Measurements from ENCODE around the gene FBXL17. TPM values are rescaled to one million over a fixed set of nuclear protein-coding genes. Genes with fewer than 3 reads are reported as not detected.

The FBXL17 gene
- total and polyA plus RNA-seq, 9 of the 15 experiments (the other 6 are each of a cell fraction or from before 2014, with no cell fraction given) = 0.32 to 5.4 (median 1.8) TPM

DNA sequence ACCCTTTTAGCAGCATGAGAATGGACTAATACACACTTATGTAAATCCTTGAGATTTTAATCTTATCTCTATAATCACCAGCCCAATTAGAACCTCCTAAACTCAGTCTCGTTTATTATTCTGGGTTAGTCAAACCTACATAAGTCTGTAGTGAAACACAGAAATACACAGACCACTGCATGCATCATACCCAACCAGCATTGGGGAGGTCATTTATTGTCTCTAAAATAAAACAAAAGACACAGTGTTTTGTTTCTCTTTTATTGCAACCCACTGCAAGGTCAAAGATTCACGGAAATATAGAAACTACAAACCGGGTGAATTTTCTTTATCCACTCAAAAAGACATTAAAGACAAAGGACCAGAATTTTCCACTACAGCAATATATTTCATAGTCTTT, 523.1 kb downstream of the FBXL17 start (continued):
- TF ChIP-seq, protein P1, sequence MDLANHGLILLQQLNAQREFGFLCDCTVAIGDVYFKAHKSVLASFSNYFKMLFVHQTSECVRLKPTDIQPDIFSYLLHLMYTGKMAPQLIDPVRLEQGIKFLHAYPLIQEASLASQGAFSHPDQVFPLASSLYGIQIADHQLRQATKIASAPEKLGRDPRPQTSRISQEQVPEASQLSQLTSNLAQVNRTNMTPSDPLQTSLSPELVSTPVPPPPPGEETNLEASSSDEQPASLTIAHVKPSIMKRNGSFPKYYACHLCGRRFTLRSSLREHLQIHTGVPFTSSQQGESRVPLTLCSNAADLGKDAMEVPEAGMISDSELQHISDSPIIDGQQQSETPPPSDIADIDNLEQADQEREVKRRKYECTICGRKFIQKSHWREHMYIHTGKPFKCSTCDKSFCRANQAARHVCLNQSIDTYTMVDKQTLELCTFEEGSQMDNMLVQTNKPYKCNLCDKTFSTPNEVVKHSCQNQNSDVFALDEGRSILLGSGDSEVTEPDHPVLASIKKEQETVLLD (IDR thresholded peaks at IDR 0.05) = no peak
- no peak for TF ChIP-seq ELF1 (tag; IDR thresholded peaks at IDR 0.05)
- no peak for TF ChIP-seq ZNF232 (CRISPR knock-in tag; IDR thresholded peaks at IDR 0.05)

DNA sequence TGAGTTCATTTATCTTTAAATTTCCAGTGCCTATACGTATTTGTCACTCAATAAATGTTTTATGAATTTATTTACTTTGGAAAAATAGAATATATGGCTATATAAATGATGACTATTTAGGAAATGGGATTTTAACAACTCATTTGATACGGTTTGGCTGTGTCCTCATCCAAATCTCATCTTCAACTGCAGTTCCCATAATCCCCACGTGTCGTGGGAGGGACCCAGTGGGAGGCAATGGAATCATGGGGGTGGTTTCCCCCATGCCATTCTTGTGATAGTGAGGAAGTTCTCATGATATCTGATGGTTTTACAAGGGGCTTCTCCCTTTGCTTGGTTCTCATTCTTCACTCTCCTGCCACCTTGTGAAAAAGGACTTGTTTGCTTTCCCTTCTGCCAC, 523.6 kb downstream of the FBXL17 start:
- in situ Hi-C loops (cut with MboI) = no loop called here
- no peak overlapping the region for H3K27ac ChIP-seq (ENCODE audit: extremely low read depth, low read depth, low read length)
- ChIA-PET POLR2A (no interaction called here), CTCF (ENCODE audit: low intra/inter-chr PET ratio) (no interaction called here)
- H3K79me2 ChIP-seq (ENCODE audit: control insufficient read depth, insufficient read depth, low read length) = no peaks in the 10 kb centered on the region
- no peak for FAIRE-seq
- no peaks in the 10 kb centered on the region for H3K4me1 ChIP-seq (replicated peaks in 1 of 2; ENCODE audit: control insufficient read depth in 2 of 2, insufficient read depth in 2 of 2, low read length in 2 of 2)
- no TSS peak for BruUV-seq (replicated peaks)
- H3K9me1 ChIP-seq (ENCODE audit: control insufficient read depth, insufficient read depth, low read length) = no peaks in the 10 kb centered on the region
- H3K36me3 ChIP-seq (ENCODE audit: control insufficient read depth, insufficient read depth, low read length) = no peaks in the 10 kb centered on the region
- no peak overlapping the region for H2AFZ ChIP-seq (ENCODE audit: low read depth, low read length)
- no peaks in the 10 kb centered on the region for H4K20me1 ChIP-seq (replicated peaks; ENCODE audit: control insufficient read depth, insufficient read depth, low read length)
- no peak overlapping the region for H3K4me3 ChIP-seq
- intact Hi-C loops (cut with micrococcal nuclease) = no loop called here
- H3K4me2 ChIP-seq (ENCODE audit: insufficient read depth, low read length) = no peak overlapping the region
- H3K9ac ChIP-seq (ENCODE audit: insufficient read depth in 1 of 2, low read depth in 2 of 2, low read length in 2 of 2) = no peak overlapping the region
- ATAC-seq = no peak
- no peak for DNase-seq (ENCODE audit: extremely low read depth in 1 of 4, low spot score in 3 of 4)
- no peaks in the 10 kb centered on the region for H3K27me3 ChIP-seq (ENCODE audit: control insufficient read depth in 2 of 2, insufficient read depth in 2 of 2, low read length in 2 of 2)
- WGBS (ENCODE audit: insufficient coverage, low coverage, missing lambda C conversion rate) = 0% methylated on average over 4 of the region's 4 CpGs
- H3K9me3 ChIP-seq (replicated peaks; ENCODE audit: control insufficient read depth, insufficient read depth, low read depth, low read length) = no peaks in the 10 kb centered on the region; the same call in 1 of the 2 replicates
- TF ChIP-seq FOXA3 (CRISPR knock-in tag; conservative IDR thresholded peaks at IDR 0.05 in 1 of 2, IDR thresholded peaks at IDR 0.05 in 1 of 2) (no peak), NR4A1 (CRISPR knock-in tag; IDR thresholded peaks at IDR 0.05) (no peak), NR4A1 (tag; IDR thresholded peaks at IDR 0.05) (no peak), ZNF431 (CRISPR knock-in tag; IDR thresholded peaks at IDR 0.05) (no peak), BRF1 (IDR thresholded peaks at IDR 0.05; ENCODE audit: borderline replicate concordance, extremely low read depth, insufficient read length) (no peak), FOSL1 (tag; conservative IDR thresholded peaks at IDR 0.05) (no peak), MYNN (IDR thresholded peaks at IDR 0.05) (no peak), MYNN (CRISPR knock-in tag; IDR thresholded peaks at IDR 0.05) (no peak), ETS2 (tag; IDR thresholded peaks at IDR 0.05; ENCODE audit: borderline replicate concordance, poor library complexity, severe bottlenecking) (no peak), MTA3 (IDR thresholded peaks at IDR 0.05; ENCODE audit: borderline replicate concordance) (no peak)
- TF ChIP-seq, protein P2, sequence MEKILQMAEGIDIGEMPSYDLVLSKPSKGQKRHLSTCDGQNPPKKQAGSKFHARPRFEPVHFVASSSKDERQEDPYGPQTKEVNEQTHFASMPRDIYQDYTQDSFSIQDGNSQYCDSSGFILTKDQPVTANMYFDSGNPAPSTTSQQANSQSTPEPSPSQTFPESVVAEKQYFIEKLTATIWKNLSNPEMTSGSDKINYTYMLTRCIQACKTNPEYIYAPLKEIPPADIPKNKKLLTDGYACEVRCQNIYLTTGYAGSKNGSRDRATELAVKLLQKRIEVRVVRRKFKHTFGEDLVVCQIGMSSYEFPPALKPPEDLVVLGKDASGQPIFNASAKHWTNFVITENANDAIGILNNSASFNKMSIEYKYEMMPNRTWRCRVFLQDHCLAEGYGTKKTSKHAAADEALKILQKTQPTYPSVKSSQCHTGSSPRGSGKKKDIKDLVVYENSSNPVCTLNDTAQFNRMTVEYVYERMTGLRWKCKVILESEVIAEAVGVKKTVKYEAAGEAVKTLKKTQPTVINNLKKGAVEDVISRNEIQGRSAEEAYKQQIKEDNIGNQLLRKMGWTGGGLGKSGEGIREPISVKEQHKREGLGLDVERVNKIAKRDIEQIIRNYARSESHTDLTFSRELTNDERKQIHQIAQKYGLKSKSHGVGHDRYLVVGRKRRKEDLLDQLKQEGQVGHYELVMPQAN (IDR thresholded peaks at IDR 0.05; ENCODE audit: borderline replicate concordance) = no peak
- TF ChIP-seq, protein P3, sequence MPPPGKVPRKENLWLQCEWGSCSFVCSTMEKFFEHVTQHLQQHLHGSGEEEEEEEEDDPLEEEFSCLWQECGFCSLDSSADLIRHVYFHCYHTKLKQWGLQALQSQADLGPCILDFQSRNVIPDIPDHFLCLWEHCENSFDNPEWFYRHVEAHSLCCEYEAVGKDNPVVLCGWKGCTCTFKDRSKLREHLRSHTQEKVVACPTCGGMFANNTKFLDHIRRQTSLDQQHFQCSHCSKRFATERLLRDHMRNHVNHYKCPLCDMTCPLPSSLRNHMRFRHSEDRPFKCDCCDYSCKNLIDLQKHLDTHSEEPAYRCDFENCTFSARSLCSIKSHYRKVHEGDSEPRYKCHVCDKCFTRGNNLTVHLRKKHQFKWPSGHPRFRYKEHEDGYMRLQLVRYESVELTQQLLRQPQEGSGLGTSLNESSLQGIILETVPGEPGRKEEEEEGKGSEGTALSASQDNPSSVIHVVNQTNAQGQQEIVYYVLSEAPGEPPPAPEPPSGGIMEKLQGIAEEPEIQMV (tag; conservative IDR thresholded peaks at IDR 0.05; ENCODE audit: low read depth) = no peak
- TF ChIP-seq, protein P4, sequence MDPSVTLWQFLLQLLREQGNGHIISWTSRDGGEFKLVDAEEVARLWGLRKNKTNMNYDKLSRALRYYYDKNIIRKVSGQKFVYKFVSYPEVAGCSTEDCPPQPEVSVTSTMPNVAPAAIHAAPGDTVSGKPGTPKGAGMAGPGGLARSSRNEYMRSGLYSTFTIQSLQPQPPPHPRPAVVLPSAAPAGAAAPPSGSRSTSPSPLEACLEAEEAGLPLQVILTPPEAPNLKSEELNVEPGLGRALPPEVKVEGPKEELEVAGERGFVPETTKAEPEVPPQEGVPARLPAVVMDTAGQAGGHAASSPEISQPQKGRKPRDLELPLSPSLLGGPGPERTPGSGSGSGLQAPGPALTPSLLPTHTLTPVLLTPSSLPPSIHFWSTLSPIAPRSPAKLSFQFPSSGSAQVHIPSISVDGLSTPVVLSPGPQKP (CRISPR knock-in tag; IDR thresholded peaks at IDR 0.05) = no peak

Measured in K562 (cell line).